Kidney epithelial cell (primary cell): ENCODE measurements around the gene NCKAP5L. TPM values are rescaled to one million over a fixed set of nuclear protein-coding genes. Genes with fewer than 3 reads are reported as not detected.

Source experiments
- DNase-seq: peaks from one replicate; pipeline ENCODE4 v3.0.0-alpha.2; 2010; ENCODE audit warnings: low read depth
- H3K27me3 ChIP-seq: 2 replicates; pipeline ENCODE4 v1.6.0; 2011; ENCODE audit warnings: low read length; ENCODE audit not compliant: control insufficient read depth, insufficient read depth
- H3K36me3 ChIP-seq: 2 replicates; pipeline ENCODE4 v1.5.1; 2011; ENCODE audit warnings: low read length; ENCODE audit not compliant: control insufficient read depth, insufficient read depth
- H3K4me3 ChIP-seq: 2 replicates; pipeline ENCODE4 v1.5.1; 2011; ENCODE audit warnings: low read depth, mild to moderate bottlenecking, control low read depth, low read length
- total RNA-seq: library from RNA; depleted of rRNA; stranded (reverse); fragments of >200 nt; gene quantifications from 2 replicates; pipeline ENCODE4 v1.2.3, GENCODE V29; 2015
- TF ChIP-seq, protein P1 (sequence below): IDR thresholded peaks from 2 replicates; pipeline ENCODE4 v1.5.1; 2011; ENCODE audit warnings: mild to moderate bottlenecking, moderate library complexity, low read length, control low read depth, inconsistent platforms; ENCODE audit not compliant: insufficient read depth, poor library complexity, severe bottlenecking

The NCKAP5L gene
- total RNA-seq, 1 donor from 2014 or later = 24.1 TPM

DNA sequence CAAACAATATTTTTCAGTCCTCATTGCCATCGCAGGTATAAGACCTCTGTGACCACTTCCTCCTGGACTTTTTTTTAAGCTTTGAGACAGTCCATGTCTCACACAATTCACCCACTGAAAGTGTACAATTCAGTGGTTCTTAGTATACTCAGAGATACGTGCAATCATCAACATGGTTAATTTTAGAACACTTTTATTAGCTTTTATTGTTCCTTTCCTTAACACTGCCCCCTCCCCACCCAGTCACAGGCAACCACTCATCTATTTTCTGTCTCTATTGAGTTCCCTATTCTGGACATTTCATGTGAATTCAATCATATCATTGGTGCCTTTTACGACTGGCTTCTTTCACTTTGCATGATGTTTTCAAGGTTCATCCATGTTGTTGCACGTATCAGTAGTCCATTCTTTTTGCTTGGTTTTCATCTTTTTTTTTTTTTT, 16.2 kb downstream of the NCKAP5L start:
- H3K27me3 ChIP-seq = no peaks in the 10 kb centered on the region
- no peak for DNase-seq
- TF ChIP-seq, protein P1, sequence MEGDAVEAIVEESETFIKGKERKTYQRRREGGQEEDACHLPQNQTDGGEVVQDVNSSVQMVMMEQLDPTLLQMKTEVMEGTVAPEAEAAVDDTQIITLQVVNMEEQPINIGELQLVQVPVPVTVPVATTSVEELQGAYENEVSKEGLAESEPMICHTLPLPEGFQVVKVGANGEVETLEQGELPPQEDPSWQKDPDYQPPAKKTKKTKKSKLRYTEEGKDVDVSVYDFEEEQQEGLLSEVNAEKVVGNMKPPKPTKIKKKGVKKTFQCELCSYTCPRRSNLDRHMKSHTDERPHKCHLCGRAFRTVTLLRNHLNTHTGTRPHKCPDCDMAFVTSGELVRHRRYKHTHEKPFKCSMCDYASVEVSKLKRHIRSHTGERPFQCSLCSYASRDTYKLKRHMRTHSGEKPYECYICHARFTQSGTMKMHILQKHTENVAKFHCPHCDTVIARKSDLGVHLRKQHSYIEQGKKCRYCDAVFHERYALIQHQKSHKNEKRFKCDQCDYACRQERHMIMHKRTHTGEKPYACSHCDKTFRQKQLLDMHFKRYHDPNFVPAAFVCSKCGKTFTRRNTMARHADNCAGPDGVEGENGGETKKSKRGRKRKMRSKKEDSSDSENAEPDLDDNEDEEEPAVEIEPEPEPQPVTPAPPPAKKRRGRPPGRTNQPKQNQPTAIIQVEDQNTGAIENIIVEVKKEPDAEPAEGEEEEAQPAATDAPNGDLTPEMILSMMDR = no peak
- no peaks in the 10 kb centered on the region for H3K36me3 ChIP-seq
- H3K4me3 ChIP-seq = no peak overlapping the region

- Histone ChIP-seq H3K4me3 (no peak overlapping the region), H3K27me3 (no peaks in the 10 kb centered on the region), H3K36me3 (no peaks in the 10 kb centered on the region)
- TF ChIP-seq, protein P1 = no peak
- no peak for DNase-seq
Observed at GRCh38 chr12:49811136-49811535, 17.1 kb downstream of the NCKAP5L start.

- TF ChIP-seq, protein P1 = no peak
- Histone ChIP-seq H3K4me3 (no peak overlapping the region), H3K27me3 (no peaks in the 10 kb centered on the region), H3K36me3 (no peaks in the 10 kb centered on the region)
- no peak for DNase-seq
Observed at GRCh38 chr12:49809906-49810389, 18.3 kb downstream of the NCKAP5L start.

- TF ChIP-seq, protein P1 = no peak
- Histone ChIP-seq H3K4me3 (no peak overlapping the region), H3K27me3 (no peaks in the 10 kb centered on the region), H3K36me3 (no peaks in the 10 kb centered on the region)
- no peak for DNase-seq
Observed at GRCh38 chr12:49809381-49809905, 18.8 kb downstream of the NCKAP5L start.

DNA sequence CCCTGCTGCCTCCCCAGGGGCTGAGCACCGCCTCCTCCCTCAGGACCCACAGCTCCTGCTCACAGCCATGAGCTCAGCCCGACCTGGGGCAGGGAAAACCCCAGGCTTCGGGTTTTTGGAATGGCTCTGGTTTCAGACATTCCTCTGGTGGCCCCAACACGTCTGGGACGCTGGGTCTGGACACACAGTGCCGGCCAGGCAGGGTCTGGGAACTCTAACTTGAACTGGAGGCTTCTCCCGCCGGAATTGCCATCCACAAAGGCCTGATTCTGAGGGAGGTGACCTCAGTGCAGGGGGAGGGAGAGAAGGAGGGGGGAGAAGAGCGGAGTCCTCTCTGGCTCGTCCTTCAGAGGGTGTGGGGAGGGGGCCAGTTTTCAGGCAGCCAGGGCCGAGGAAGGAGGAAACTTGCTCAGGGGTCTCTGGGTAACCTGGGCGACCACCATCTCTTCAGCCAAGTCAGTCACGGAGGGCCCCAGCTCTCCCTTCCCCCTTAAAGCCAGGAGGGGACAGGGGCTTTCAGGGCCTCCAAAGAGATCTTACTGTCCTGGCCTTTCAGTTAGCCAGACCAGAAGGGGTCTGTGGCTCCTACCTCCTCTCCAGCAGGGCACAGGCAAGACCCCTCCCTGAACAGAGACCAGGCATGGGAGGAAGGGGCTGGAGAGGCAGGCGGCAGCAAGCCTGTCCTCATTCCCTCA, 19.4 kb downstream of the NCKAP5L start:
- no peak overlapping the region for H3K4me3 ChIP-seq
- H3K27me3 ChIP-seq = no peaks in the 10 kb centered on the region
- TF ChIP-seq, protein P1 = no peak
- no peak for DNase-seq
- H3K36me3 ChIP-seq = no peaks in the 10 kb centered on the region
